Dermis blood vessel endothelial cell (primary cell): ENCODE results near the gene CALCOCO1. TPM values are rescaled to one million over a fixed set of nuclear protein-coding genes. Genes with fewer than 3 reads are reported as not detected.
"Not testable (repeated sequence)": the region's sequence is repeated elsewhere in the genome, so short reads cannot be mapped to it uniquely, and the experiment has no call there.

ENCODE experiments used
- DNase-seq: peaks from one replicate; pipeline ENCODE4 v3.0.0; 2010
- total RNA-seq: library from RNA; depleted of rRNA; stranded (reverse); fragments of >200 nt; gene quantifications from 2 replicates; pipeline ENCODE4 v1.2.3, GENCODE V29; 2014

CALCOCO1 gene
- total RNA-seq, 1 donor from 2014 or later, result 98.4 TPM

- DNase-seq, result peak; percentile 23
These were observed 6.0 kb upstream of the CALCOCO1 start for GRCh38 chr12:53733051-53733806.

GRCh38 chr12:53729644-53730043, 2.4 kb upstream of the CALCOCO1 start:
- no peak for DNase-seq

GRCh38 chr12:53728206-53728605, 954 bp upstream of the CALCOCO1 start:
- no peak for DNase-seq

- DNase-seq, result peak; percentile 50
These were observed 324 bp downstream of the CALCOCO1 start for GRCh38 chr12:53726946-53727309.

GRCh38 chr12:53726341-53726740, 911 bp downstream of the CALCOCO1 start:
- DNase-seq, result peak; percentile 18

- DNase-seq, result no peak
These were observed 1.4 kb downstream of the CALCOCO1 start for GRCh38 chr12:53725824-53726223.

- DNase-seq, result no peak
These were observed 4.7 kb downstream of the CALCOCO1 start for GRCh38 chr12:53722450-53723041.

- no peak for DNase-seq
These were observed 6.3 kb downstream of the CALCOCO1 start for GRCh38 chr12:53720946-53721345.

GRCh38 chr12:53719649-53720048, 7.6 kb downstream of the CALCOCO1 start:
- DNase-seq, result no peak

- DNase-seq, result not testable (repeated sequence)
These were observed 8.7 kb downstream of the CALCOCO1 start for GRCh38 chr12:53718567-53718966.

GRCh38 chr12:53717319-53717718, 9.9 kb downstream of the CALCOCO1 start:
- DNase-seq, result no peak

- no peak for DNase-seq
These were observed 13.2 kb downstream of the CALCOCO1 start for GRCh38 chr12:53714004-53714403.

GRCh38 chr12:53713516-53713915, 13.7 kb downstream of the CALCOCO1 start:
- DNase-seq, result no peak

- no peak for DNase-seq
These were observed 15.1 kb downstream of the CALCOCO1 start for GRCh38 chr12:53712059-53712643.

- no peak for DNase-seq
These were observed 17.2 kb downstream of the CALCOCO1 start for GRCh38 chr12:53710091-53710490.

- no peak for DNase-seq
These were observed 17.6 kb downstream of the CALCOCO1 start for GRCh38 chr12:53709671-53710070.

GRCh38 chr12:53706080-53706479, 21.2 kb downstream of the CALCOCO1 start:
- DNase-seq, result no peak

GRCh38 chr12:53703756-53704155, 23.5 kb downstream of the CALCOCO1 start:
- no peak for DNase-seq

GRCh38 chr12:53701518-53702264, 25.6 kb downstream of the CALCOCO1 start:
- DNase-seq, result peak; percentile 82

- no peak for DNase-seq
These were observed 26.7 kb downstream of the CALCOCO1 start for GRCh38 chr12:53700567-53700966.

- no peak for DNase-seq
These were observed 27.6 kb downstream of the CALCOCO1 start for GRCh38 chr12:53699678-53700025.

- no peak for DNase-seq
These were observed 28.1 kb downstream of the CALCOCO1 start for GRCh38 chr12:53698948-53699677.
